K562 (cell line): ENCODE measurements around the gene DRC3. TPM values are rescaled to one million over a fixed set of nuclear protein-coding genes. Genes with fewer than 3 reads are reported as not detected.
A peak's percentile ranks its signal among the peaks of the same experiment; 100 is the strongest.

ENCODE experiments used
- HOXB6 ChIP-seq: fragments of 250-450 bp; sonication (Bioruptor Pico); IDR thresholded peaks from 2 replicates; pipeline ENCODE4 v1.5.1; 2022; ENCODE audit warnings: mild to moderate bottlenecking, borderline replicate concordance
- IFI16 ChIP-seq: fragments of 250-450 bp; sonication (Bioruptor Pico); IDR thresholded peaks from 2 replicates; pipeline ENCODE4 v2.1.2; 2022; ENCODE audit warnings: mild to moderate bottlenecking, inconsistent platforms
- NBN ChIP-seq: fragments of 450-650 bp; IDR thresholded peaks from 2 replicates; pipeline ENCODE4 v1.6.1; 2016; ENCODE audit warnings: low read depth, mild to moderate bottlenecking
- NR1H2 ChIP-seq: sonication (generic); formaldehyde crosslinking; IDR thresholded peaks from 2 replicates; pipeline ENCODE4 v1.4.0; 2020; ENCODE audit warnings: mild to moderate bottlenecking, missing genetic modification reagents
- RFX7 ChIP-seq: fragments of 250-450 bp; sonication (Bioruptor Pico); IDR thresholded peaks from 2 replicates; pipeline ENCODE4 v1.5.1; 2021; ENCODE audit warnings: mild to moderate bottlenecking
- RUNX1 ChIP-seq: sonication (generic); IDR thresholded peaks from 2 replicates; pipeline ENCODE4 v1.6.1; 2016; ENCODE audit warnings: antibody characterized with exemption, low read depth
- SMAD3 ChIP-seq: fragments of 450-650 bp; formaldehyde crosslinking; conservative IDR thresholded peaks from 2 replicates; pipeline ENCODE4 v1.4.0; 2020; ENCODE audit warnings: mild to moderate bottlenecking
- YBX1 ChIP-seq: fragments of 450-650 bp; IDR thresholded peaks from 2 replicates; pipeline ENCODE4 v1.7.1; 2016; ENCODE audit warnings: mild to moderate bottlenecking
- YY1 ChIP-seq, 3 experiments: IDR thresholded peaks; 2 replicates each; pipeline ENCODE4 v1.6.1; 2011; ENCODE audit warnings: low read length in 2 of 3, mild to moderate bottlenecking in 2 of 3, moderate library complexity in 2 of 3, borderline replicate concordance in 1 of 3, control low read depth in 1 of 3, low read depth in 1 of 3; ENCODE audit not compliant: insufficient read depth in 3 of 3, insufficient replicate concordance in 2 of 3, control insufficient read depth in 1 of 3, insufficient read length in 1 of 3; ENCODE audit errors: extremely low read depth in 1 of 3
- ZBTB9 ChIP-seq: fragments of 450-650 bp; formaldehyde crosslinking; IDR thresholded peaks from 2 replicates; pipeline ENCODE4 v1.4.0; 2020; ENCODE audit warnings: mild to moderate bottlenecking, moderate library complexity
- ZNF146 ChIP-seq: IDR thresholded peaks from one replicate; pipeline ENCODE4 v1.6.1; 2018; ENCODE audit warnings: missing compliant biosample characterization; ENCODE audit not compliant: unreplicated experiment
- ZNF217 ChIP-seq: sonication (generic); formaldehyde crosslinking; IDR thresholded peaks from 2 replicates; pipeline ENCODE4 v1.8.0; 2022; ENCODE audit warnings: mild to moderate bottlenecking, missing genetic modification reagents
- ZNF764 ChIP-seq: fragments of 250-450 bp; sonication (Bioruptor Pico); IDR thresholded peaks from 2 replicates; pipeline ENCODE4 v1.4.0; 2020; ENCODE audit warnings: low read depth, mild to moderate bottlenecking, moderate library complexity
- polyA plus RNA-seq, 8 experiments: library from polyadenylated mRNA; depleted of rRNA in 4 of 8; stranded (reverse) in 5 of 8; unstranded in 3 of 8; fragments of >200 nt; fragmentation: Nextera tagmentation in 2 of 8; fragmentation: Illumina TruSeq in 1 of 8; extraction: Ambion mirVana in 2 of 8; extraction: Trizol in 1 of 8; gene quantifications; 2 replicates each; pipeline versions ENCODE4 v1.2.1 to v1.2.3, GENCODE V29; 2011 to 2014; ENCODE audit warnings: inconsistent platforms in 1 of 8, missing spikeins in 1 of 8
- total RNA-seq, 7 experiments: library from RNA; depleted of rRNA in 6 of 7; stranded (reverse); fragments of >200 nt in 6 of 7; fragmentation: Illumina TruSeq in 2 of 7; extraction: Trizol in 2 of 7; gene quantifications; 2 replicates each; pipeline versions ENCODE4 v1.2.1 to v1.2.3, GENCODE V29; 2011 to 2021; ENCODE audit warnings: low replicate concordance in 1 of 7
- TF ChIP-seq, protein P1 (sequence below): fragments of 200-600 bp; sonication (generic); IDR thresholded peaks from one replicate; pipeline ENCODE4 v1.6.1; 2012; ENCODE audit warnings: mild to moderate bottlenecking, low read depth, low read length, inconsistent platforms

Gene DRC3
- total and polyA plus RNA-seq, 9 of the 15 experiments (the other 6 are each of a cell fraction or from before 2014, with no cell fraction given): 0.10 to 0.84 (median 0.30) TPM; not detected in 3

GRCh38 chr17:18038861-18039534 is 66.3 kb downstream of the DRC3 start, which contains the start of the genes ATPAF2 and GID4 (continued):
- TF ChIP-seq, protein P1, sequence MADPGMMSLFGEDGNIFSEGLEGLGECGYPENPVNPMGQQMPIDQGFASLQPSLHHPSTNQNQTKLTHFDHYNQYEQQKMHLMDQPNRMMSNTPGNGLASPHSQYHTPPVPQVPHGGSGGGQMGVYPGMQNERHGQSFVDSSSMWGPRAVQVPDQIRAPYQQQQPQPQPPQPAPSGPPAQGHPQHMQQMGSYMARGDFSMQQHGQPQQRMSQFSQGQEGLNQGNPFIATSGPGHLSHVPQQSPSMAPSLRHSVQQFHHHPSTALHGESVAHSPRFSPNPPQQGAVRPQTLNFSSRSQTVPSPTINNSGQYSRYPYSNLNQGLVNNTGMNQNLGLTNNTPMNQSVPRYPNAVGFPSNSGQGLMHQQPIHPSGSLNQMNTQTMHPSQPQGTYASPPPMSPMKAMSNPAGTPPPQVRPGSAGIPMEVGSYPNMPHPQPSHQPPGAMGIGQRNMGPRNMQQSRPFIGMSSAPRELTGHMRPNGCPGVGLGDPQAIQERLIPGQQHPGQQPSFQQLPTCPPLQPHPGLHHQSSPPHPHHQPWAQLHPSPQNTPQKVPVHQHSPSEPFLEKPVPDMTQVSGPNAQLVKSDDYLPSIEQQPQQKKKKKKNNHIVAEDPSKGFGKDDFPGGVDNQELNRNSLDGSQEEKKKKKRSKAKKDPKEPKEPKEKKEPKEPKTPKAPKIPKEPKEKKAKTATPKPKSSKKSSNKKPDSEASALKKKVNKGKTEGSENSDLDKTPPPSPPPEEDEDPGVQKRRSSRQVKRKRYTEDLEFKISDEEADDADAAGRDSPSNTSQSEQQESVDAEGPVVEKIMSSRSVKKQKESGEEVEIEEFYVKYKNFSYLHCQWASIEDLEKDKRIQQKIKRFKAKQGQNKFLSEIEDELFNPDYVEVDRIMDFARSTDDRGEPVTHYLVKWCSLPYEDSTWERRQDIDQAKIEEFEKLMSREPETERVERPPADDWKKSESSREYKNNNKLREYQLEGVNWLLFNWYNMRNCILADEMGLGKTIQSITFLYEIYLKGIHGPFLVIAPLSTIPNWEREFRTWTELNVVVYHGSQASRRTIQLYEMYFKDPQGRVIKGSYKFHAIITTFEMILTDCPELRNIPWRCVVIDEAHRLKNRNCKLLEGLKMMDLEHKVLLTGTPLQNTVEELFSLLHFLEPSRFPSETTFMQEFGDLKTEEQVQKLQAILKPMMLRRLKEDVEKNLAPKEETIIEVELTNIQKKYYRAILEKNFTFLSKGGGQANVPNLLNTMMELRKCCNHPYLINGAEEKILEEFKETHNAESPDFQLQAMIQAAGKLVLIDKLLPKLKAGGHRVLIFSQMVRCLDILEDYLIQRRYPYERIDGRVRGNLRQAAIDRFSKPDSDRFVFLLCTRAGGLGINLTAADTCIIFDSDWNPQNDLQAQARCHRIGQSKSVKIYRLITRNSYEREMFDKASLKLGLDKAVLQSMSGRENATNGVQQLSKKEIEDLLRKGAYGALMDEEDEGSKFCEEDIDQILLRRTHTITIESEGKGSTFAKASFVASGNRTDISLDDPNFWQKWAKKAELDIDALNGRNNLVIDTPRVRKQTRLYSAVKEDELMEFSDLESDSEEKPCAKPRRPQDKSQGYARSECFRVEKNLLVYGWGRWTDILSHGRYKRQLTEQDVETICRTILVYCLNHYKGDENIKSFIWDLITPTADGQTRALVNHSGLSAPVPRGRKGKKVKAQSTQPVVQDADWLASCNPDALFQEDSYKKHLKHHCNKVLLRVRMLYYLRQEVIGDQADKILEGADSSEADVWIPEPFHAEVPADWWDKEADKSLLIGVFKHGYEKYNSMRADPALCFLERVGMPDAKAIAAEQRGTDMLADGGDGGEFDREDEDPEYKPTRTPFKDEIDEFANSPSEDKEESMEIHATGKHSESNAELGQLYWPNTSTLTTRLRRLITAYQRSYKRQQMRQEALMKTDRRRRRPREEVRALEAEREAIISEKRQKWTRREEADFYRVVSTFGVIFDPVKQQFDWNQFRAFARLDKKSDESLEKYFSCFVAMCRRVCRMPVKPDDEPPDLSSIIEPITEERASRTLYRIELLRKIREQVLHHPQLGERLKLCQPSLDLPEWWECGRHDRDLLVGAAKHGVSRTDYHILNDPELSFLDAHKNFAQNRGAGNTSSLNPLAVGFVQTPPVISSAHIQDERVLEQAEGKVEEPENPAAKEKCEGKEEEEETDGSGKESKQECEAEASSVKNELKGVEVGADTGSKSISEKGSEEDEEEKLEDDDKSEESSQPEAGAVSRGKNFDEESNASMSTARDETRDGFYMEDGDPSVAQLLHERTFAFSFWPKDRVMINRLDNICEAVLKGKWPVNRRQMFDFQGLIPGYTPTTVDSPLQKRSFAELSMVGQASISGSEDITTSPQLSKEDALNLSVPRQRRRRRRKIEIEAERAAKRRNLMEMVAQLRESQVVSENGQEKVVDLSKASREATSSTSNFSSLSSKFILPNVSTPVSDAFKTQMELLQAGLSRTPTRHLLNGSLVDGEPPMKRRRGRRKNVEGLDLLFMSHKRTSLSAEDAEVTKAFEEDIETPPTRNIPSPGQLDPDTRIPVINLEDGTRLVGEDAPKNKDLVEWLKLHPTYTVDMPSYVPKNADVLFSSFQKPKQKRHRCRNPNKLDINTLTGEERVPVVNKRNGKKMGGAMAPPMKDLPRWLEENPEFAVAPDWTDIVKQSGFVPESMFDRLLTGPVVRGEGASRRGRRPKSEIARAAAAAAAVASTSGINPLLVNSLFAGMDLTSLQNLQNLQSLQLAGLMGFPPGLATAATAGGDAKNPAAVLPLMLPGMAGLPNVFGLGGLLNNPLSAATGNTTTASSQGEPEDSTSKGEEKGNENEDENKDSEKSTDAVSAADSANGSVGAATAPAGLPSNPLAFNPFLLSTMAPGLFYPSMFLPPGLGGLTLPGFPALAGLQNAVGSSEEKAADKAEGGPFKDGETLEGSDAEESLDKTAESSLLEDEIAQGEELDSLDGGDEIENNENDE: no peak
- TF ChIP-seq YBX1 (no peak), ZNF146 (CRISPR knock-in tag) (no peak), ZBTB9 (CRISPR knock-in tag) (no peak), IFI16 (CRISPR knock-in tag) (no peak), RFX7 (CRISPR knock-in tag) (no peak), YY1 (IDR thresholded peaks at IDR 0.05; ENCODE audit: borderline replicate concordance in 1 of 3, control insufficient read depth in 1 of 3, extremely low read depth in 1 of 3, insufficient read depth in 3 of 3, insufficient read length in 1 of 3, insufficient replicate concordance in 2 of 3, low read depth in 1 of 3, low read length in 2 of 3) (peak; percentile 85 to 99 (median 98)), ZNF764 (CRISPR knock-in tag) (no peak), SMAD3 (CRISPR knock-in tag) (no peak), HOXB6 (CRISPR knock-in tag) (no peak), RUNX1 (no peak), NBN (no peak), ZNF217 (CRISPR knock-in tag) (no peak), NR1H2 (CRISPR knock-in tag) (no peak)
